Bronchial epithelial cell (primary cell): ENCODE measurements around the gene SGTA. TPM values are rescaled to one million over a fixed set of nuclear protein-coding genes. Genes with fewer than 3 reads are reported as not detected.

Experiments used
- DNase-seq: peaks from one replicate; pipeline ENCODE4 v3.0.0-alpha.2; 2010; ENCODE audit warnings: low read depth
- FAIRE-seq: peaks from 2 replicates; lab custom pipeline; 2011; peaks lifted over from hg19 to GRCh38; lab: Jason Lieb, UNC
- H3K27me3 ChIP-seq: 2 replicates; pipeline ENCODE4 v1.5.1; 2011; ENCODE audit warnings: low read length; ENCODE audit not compliant: control insufficient read depth, insufficient read depth
- H3K36me3 ChIP-seq: 2 replicates; pipeline ENCODE4 v1.5.1; 2011; ENCODE audit warnings: low read length; ENCODE audit not compliant: control insufficient read depth, insufficient read depth
- H3K4me3 ChIP-seq: 2 replicates; pipeline ENCODE4 v1.5.1; 2011; ENCODE audit warnings: mild to moderate bottlenecking, low read depth, low read length, control low read depth
- total RNA-seq: library from RNA; depleted of rRNA; stranded (reverse); fragments of >200 nt; gene quantifications from 2 replicates; pipeline ENCODE4 v1.2.1, GENCODE V29; 2014
- TF ChIP-seq, protein P1 (sequence below): IDR thresholded peaks from 2 replicates; pipeline ENCODE4 v1.5.1; 2011; ENCODE audit warnings: mild to moderate bottlenecking, moderate library complexity, low read length, control low read depth, inconsistent platforms; ENCODE audit not compliant: insufficient read depth, severe bottlenecking

The SGTA gene
- total RNA-seq, 1 donor from 2014 or later, result 19.7 TPM

DNA sequence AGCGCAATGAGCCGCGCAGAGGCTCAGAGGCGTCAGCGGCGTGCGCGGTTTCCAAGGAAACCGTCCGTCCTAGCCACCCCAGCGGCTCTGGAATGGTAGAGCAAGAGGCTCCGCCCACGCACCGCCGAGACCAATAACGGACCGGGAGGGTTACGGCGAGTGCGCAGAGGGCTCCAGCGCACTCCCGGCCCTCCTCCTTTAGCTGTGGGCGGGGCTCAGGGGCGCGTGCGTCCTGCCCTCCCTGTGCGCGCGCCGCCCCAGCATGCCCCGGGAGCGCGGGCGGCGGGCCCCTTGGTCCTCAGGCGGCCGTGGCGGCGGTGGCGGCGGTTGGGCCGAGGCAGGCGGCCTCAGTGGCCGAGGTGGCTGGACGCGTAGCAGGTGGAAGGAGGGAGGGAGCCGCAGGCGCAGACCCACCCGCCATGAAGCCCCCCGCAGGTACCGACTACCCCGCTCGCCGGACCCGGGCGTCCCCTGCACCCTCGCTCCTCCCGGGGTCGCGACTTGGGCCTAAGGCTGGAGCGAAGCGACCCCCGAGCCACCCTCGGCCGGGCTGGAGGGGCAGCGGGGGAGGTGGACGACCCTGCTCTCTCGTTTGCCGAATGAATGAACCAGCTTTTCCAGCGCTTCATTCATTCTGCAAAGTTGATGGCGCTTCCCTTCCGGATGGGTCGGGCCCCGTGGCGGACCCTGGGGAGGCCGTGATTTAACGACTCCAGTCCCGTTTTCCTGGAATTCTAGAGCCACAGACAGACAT is 2.3 kb upstream of the SGTA start, which contains the start of gene THOP1:
TSS of gene THOP1 (plus strand) at position 260 of the 754 bp plus-strand sequence. CDS start at position 420, 160 bp downstream.
- Histone ChIP-seq H3K36me3 (peaks cover 2% of the 10 kb centered on the region), H3K27me3 (no peaks in the 10 kb centered on the region), H3K4me3 (peak within 1 kb of the TSS; percentile 96)
- TF ChIP-seq, protein P1, sequence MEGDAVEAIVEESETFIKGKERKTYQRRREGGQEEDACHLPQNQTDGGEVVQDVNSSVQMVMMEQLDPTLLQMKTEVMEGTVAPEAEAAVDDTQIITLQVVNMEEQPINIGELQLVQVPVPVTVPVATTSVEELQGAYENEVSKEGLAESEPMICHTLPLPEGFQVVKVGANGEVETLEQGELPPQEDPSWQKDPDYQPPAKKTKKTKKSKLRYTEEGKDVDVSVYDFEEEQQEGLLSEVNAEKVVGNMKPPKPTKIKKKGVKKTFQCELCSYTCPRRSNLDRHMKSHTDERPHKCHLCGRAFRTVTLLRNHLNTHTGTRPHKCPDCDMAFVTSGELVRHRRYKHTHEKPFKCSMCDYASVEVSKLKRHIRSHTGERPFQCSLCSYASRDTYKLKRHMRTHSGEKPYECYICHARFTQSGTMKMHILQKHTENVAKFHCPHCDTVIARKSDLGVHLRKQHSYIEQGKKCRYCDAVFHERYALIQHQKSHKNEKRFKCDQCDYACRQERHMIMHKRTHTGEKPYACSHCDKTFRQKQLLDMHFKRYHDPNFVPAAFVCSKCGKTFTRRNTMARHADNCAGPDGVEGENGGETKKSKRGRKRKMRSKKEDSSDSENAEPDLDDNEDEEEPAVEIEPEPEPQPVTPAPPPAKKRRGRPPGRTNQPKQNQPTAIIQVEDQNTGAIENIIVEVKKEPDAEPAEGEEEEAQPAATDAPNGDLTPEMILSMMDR, result no peak
- FAIRE-seq (no peak), DNase-seq (peak; percentile 93)

DNA sequence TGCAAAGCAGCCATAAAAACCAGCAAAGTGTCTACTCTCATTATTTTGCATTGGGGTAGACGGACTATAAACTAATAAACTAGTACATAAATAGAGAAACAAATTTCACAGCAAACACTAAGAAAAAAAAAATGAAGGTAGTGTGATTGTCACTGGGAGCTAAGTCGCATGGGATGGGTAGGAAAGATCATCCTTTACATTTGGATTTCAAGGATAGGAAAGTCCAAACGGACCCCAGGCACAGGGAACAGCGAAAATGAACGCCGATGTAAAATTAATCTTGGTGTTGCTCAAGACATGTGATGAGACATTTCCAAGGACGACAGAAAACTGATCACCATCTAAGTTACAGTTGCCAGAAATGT is 690 bp upstream of the SGTA start:
- Histone ChIP-seq H3K4me3 (peak overlapping the region; percentile 24), H3K36me3 (peaks cover 4% of the 10 kb centered on the region), H3K27me3 (no peaks in the 10 kb centered on the region)
- TF ChIP-seq, protein P1, result no peak
- no peak for FAIRE-seq
- no peak for DNase-seq

DNA sequence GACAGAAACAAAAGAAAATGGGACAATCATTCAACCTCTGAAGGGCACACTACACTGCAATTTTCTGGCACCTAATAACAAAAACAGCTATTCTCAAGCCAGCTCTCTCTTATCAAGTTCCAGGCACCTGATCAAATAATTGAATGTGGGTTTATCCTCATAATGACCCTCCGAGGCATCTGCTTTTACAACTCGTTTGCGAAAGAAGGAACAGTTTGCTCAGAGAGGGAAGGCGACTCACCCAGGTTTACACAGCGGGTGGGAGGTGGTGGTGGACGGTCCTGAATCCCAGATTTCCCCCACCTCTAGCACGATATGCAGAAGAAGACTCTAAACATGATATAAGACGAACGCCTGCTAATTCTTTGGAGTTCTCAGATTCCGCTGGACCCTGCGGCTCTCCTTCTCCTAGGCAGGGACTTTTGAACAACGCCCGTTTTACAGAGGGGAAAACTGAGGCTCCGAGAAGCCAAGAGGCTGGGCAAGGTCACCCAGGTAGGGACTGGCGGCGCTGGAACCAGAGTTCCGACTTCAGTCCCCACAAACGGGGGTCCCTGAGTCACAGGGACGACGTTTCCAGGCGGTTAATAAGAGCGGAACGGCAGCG is 641 bp downstream of the SGTA start:
- no peak for DNase-seq
- no peak for FAIRE-seq
- no peaks in the 10 kb centered on the region for H3K27me3 ChIP-seq

DNA sequence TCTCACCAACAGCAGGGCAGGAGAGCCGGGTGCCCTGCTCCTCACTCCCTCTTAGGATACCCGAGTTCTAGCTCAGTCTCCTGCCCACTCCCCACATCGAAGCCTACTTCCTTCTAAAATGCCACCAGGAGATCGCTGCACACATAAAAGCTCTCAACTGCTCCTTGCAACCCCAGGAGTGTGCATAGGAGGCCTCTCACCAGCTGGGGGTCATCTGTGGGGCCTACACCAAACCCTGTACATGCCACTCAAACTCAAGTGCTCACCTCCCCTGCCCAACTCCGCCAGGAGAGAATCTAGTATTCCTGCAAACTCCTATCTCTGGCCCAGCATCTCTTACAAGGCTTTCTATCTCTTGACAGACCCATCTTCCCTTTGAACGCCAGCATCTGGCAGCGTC is 2.8 kb downstream of the SGTA start:
- no peak for FAIRE-seq
- Histone ChIP-seq H3K36me3 (peaks cover 5% of the 10 kb centered on the region), H3K4me3 (no peak overlapping the region), H3K27me3 (no peaks in the 10 kb centered on the region)
- TF ChIP-seq, protein P1, result no peak
- no peak for DNase-seq

More for the DNA sequence above, 641 bp downstream of the SGTA start:
- H3K4me3 ChIP-seq, result peak overlapping the region; percentile 89
- TF ChIP-seq, protein P1, result no peak
- H3K36me3 ChIP-seq, result peaks cover 4% of the 10 kb centered on the region

DNA sequence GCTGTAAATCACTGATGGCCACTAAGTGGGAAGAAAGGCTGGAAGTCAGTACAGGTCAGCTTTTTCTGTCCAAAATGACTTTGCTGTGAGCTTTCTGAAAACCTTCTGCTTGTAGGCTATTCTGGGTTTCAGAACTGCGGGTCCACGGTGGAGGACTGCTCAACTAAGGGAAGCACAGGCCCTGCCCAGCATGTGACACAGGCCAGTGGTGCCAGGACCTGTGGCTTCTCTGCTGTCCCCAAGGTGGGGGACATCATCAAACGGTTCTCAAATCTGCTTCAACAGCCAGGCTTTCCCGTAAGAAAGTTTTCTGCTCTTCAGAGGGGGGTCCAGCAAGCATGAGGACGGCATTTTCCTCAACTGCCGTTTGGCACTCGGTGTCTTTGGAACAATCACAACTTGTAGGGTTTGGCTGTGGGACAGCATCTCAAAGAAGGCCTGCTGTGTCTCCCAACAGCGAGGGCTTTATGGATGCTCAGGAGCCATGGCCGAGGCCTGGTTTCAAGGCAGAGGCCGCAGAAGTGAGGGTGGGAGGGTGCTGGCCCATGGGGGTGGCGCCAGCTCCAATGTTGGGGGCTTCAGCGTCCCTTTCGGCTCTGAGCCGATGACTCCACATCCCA is 3.8 kb downstream of the SGTA start:
- TF ChIP-seq, protein P1, result no peak
- H3K36me3 ChIP-seq, result peaks cover 5% of the 10 kb centered on the region
- no peak for FAIRE-seq
- DNase-seq, result no peak
- no peaks in the 10 kb centered on the region for H3K27me3 ChIP-seq
- H3K4me3 ChIP-seq, result no peak overlapping the region
